Muscle of leg (tissue), 11 donors: ENCODE results near the gene TM9SF2. TPM values are rescaled to one million over a fixed set of nuclear protein-coding genes. Genes with fewer than 3 reads are reported as not detected.

ENCODE experiments used
- DNase-seq: peaks from one replicate; pipeline ENCODE4 v3.0.0; 2013
- H3K27ac ChIP-seq: one replicate; pipeline ENCODE4 v1.5.1; 2013; ENCODE audit warnings: mild to moderate bottlenecking, low read length, control low read depth
- H3K27me3 ChIP-seq: one replicate; pipeline ENCODE4 v1.6.1; 2013; ENCODE audit warnings: low read length; ENCODE audit not compliant: control insufficient read depth, insufficient read depth
- H3K36me3 ChIP-seq: one replicate; pipeline ENCODE4 v1.6.1; 2013; ENCODE audit warnings: low read length; ENCODE audit not compliant: control insufficient read depth, insufficient read depth
- H3K4me1 ChIP-seq: one replicate; pipeline ENCODE4 v1.6.1; 2013; ENCODE audit warnings: low read length; ENCODE audit not compliant: control insufficient read depth, insufficient read depth
- H3K4me3 ChIP-seq: one replicate; pipeline ENCODE4 v1.5.1; 2013; ENCODE audit warnings: low read length, control low read depth
- H3K9me3 ChIP-seq: replicated peaks from 2 replicates; pipeline ENCODE4 v1.6.1; 2013; ENCODE audit warnings: low read depth, low read length; ENCODE audit not compliant: control insufficient read depth
- WGBS: methylation state at CpG from one replicate; pipeline ENCODE4 v1.1.5; 2013; ENCODE audit warnings: missing lambda C conversion rate; ENCODE audit not compliant: insufficient coverage; 5-methylcytosine and 5-hydroxymethylcytosine counted together
- polyA plus RNA-seq, 8 donors: library from polyadenylated mRNA; unstranded; fragments of 120-200 nt; gene quantifications; one replicate each; pipeline versions ENCODE4 v1.2.1 to v1.2.3, GENCODE V29; 2013; ENCODE audit warnings: inconsistent platforms in 1 of 8, low replicate concordance in 1 of 8; ENCODE audit not compliant: insufficient read length in 8 of 8, insufficient read depth in 1 of 8
- total RNA-seq: library from RNA; stranded (reverse); fragments of 120-200 nt; gene quantifications from one replicate; pipeline ENCODE4 v1.2.4, GENCODE V29; 2013

The TM9SF2 gene
- total and polyA plus RNA-seq, 9 donors = 71.7 to 97.1 (median 77.2) TPM

DNA sequence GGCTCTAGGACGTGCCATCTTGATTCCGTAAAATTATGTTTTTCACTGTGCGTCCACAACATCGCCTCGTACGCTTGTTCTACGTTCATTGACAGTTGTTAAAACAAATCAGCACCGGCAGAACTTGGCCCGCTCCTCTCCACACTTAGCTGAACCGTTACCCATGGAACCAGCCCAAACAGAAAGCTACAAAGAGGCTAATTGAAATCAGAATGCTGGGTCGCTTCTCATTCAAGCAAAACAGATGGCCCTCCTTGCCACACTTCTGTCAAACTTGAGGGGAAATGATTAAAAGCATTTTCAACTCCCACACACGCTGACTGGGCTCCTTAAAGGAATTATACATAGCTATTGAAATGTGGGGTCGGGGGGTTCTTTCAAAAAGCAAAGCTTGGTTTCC, 71.6 kb downstream of the TM9SF2 start:
- H3K27me3 ChIP-seq = no peaks in the 10 kb centered on the region
- WGBS = 65% methylated on average over 10 of the region's 13 CpGs
- no peaks in the 10 kb centered on the region for H3K36me3 ChIP-seq
- H3K27ac ChIP-seq = no peak overlapping the region
- H3K4me1 ChIP-seq = no peaks in the 10 kb centered on the region
- H3K9me3 ChIP-seq = peaks cover 6% of the 10 kb centered on the region
- no peak overlapping the region for H3K4me3 ChIP-seq
- no peak for DNase-seq

DNA sequence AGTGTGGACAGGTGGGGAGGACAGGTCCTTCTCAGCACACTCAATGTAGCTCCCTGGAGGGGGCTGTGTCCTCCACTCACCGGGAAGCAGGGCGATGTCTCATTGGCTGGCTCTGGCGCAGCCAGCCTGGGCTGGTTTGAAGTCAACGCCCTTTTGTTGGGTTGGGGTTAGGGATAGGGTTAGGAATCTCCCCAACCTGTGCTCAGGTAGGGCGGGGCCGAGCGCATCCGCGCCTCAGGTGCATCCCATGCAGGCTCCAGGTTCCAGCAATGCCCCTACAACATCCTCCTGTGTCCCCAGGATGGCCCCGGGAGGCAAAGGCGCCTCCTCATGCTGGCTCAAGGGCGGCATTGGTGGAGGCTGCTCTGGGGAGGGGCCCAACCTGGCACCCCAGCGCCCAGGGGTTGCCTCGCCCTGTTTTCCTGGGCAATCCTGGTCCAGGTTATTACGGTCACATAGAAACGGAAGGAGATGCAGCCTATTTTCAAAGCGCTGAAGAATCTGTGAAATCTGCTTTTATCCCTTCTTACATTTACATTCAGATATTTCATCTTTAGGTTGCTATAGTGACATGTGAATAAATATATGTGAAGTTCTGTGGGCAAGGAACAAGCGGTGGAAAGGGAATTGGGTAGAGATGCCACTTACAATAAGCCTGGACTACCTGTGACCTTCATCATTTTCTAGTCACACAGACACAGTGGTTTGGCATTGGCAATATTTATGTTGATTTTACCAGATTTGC, 74.3 kb downstream of the TM9SF2 start:
- Histone ChIP-seq H3K9me3 (no peaks in the 10 kb centered on the region), H3K27ac (no peak overlapping the region), H3K4me1 (no peaks in the 10 kb centered on the region), H3K36me3 (no peaks in the 10 kb centered on the region), H3K27me3 (no peaks in the 10 kb centered on the region), H3K4me3 (no peak overlapping the region)
- DNase-seq = no peak
- 56% methylated on average over 9 of the region's 18 CpGs for WGBS

DNA sequence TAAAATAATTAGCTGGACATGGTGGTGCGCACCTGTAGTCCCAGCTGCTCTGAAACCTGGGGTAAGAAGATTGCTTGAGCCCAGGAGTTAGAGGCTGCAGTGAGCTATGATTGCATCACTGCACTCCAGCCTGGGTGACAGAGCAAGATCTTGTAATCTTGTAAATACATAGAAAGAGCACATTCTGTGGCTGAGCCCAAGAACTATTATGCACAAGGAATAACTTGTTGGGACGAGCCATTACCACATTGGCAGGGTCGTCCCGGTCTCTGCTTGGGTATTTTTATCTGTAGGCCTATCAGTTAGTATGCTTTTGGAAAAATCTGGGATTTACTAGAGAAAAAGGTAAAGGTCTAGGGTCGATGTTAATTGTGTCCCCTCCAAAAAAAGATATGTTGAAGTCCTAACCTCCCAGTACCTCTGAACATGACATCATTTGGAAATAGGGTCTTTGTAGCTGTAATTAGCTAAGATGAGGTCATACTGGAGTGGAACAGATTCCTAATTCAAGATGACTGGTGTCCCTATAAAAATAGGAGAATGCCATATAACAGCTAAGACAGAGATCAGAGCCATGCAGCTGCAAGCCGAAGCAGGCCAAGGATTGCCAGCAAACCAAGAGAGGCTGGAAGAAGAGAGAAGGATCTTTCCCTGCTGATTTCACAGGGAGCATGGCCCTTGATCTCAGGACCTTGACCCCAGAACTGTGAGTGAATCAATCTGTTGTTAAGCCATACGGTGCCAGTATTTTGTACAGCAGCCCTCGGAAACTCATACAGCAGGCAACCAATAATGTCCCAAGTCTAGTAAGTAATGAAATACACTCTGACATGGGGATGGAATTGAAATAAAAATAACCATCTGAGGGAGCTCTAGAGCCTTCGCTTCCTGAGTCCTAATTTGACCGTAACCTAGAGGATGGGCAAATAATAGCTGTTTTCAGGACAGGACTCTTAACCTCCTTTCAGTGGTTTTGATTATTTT, 77.0 kb downstream of the TM9SF2 start:
- Histone ChIP-seq H3K9me3 (no peaks in the 10 kb centered on the region), H3K36me3 (no peaks in the 10 kb centered on the region), H3K4me1 (no peaks in the 10 kb centered on the region), H3K27ac (no peak overlapping the region), H3K27me3 (no peaks in the 10 kb centered on the region), H3K4me3 (no peak overlapping the region)
- DNase-seq = no peak
- WGBS = 67% methylated on average over 4 of the region's 10 CpGs

DNA sequence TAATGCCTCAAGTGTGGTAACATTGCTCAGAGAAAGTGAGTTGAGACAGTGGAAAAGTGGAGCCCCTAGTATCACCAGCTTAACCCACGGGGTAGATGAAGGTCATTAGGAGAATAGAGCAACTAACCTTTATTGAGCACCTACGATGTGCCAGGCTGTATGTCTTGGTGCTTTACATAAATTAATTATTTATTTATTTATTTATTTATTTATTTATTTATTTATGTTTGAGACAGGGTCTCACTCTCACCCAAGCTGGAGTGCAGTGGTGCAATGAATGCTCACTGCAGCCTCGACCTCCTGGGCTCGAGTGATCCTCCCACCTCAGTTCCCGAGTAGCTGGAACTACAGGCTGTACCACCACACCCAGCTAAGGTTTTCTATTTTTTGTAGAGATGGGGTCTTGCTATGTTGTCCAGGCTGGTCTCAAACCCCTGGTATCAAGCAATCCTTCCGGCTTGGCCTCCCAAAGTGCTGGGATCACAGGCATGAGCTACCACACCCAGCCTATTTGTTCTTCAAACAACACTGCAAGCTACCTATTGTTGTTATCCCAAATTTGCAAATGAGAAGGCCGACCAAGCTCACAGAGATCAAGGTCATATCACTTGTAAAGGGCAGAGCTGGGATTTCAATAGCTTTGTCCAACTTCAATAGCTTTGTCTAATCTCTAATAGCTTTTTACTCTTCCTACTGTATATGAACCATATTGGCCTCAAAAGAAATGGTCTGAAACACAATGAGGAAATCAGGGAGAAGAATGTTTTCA, 79.4 kb downstream of the TM9SF2 start:
- WGBS = no CpG with 5 or more reads among the region's 7 CpGs
- Histone ChIP-seq H3K27me3 (no peaks in the 10 kb centered on the region), H3K27ac (no peak overlapping the region), H3K4me3 (no peak overlapping the region), H3K36me3 (no peaks in the 10 kb centered on the region), H3K4me1 (no peaks in the 10 kb centered on the region), H3K9me3 (no peaks in the 10 kb centered on the region)
- no peak for DNase-seq

DNA sequence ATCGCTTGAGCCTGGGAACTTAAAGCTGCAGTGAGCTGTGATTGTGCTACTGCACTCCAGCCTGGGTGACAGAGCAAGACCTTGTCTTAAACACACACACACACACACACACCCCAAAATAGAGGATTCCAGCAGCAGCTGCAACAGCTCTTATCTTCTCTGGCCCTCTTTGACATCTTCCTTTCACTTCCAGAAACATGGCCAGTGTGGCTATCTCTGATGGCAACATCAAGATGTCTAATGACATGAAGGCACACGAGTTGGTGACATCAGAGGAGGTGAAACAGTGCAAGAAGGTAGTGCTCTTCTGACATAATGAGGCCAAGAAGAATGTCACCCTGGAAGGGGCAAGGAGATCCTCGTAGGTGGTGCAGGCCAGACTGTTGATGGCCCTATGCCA, 81.2 kb downstream of the TM9SF2 start:
- no peaks in the 10 kb centered on the region for H3K9me3 ChIP-seq
- no peaks in the 10 kb centered on the region for H3K27me3 ChIP-seq
- 80% methylated on average over 1 of the region's 3 CpGs for WGBS
- H3K4me1 ChIP-seq = no peaks in the 10 kb centered on the region
- no peak for DNase-seq
- H3K4me3 ChIP-seq = no peak overlapping the region
- no peaks in the 10 kb centered on the region for H3K36me3 ChIP-seq
- no peak overlapping the region for H3K27ac ChIP-seq

DNA sequence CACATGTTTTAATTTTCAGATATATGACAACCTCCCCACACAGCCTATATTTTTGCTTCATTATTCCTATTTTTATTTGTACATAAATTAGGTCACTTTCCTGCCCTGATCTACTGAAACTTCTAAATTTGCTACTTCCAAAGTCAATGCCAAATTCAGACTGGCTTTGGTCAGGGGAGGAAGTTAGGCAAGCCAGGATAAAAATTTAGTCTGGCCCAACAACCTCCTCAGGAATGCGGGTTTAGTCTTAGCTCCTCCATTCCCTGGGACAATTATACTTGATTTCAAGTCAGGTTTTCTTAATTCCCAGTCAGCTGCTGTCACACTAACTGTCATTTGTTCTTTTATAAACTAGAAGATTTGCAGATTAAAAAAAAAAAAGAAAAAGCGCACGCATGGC, 84.3 kb downstream of the TM9SF2 start:
- no peak for DNase-seq
- Histone ChIP-seq H3K4me1 (peaks cover 5% of the 10 kb centered on the region), H3K27ac (no peak overlapping the region), H3K9me3 (no peaks in the 10 kb centered on the region), H3K4me3 (no peak overlapping the region), H3K36me3 (no peaks in the 10 kb centered on the region), H3K27me3 (no peaks in the 10 kb centered on the region)
- no CpG with 5 or more reads among the region's 3 CpGs for WGBS

DNA sequence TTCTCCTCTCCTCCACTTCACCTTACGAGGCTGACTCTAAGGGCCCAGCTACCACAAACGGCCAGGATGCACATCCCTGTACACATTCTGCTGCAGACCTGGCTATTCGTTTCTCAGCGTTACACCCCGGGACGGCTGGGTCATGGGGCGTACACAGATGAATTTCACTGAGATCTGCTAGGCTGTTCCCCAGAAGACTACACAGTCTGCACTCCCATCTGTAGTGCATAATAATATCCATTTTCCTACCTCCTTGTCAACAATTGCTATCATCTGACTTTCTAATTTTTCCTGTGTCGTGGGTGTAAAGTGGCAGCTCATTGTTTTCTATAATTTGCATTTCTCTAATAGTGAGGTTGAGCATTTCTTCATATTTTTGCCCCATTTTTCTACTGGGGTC, 85.7 kb downstream of the TM9SF2 start:
- no peak overlapping the region for H3K27ac ChIP-seq
- no peak overlapping the region for H3K4me3 ChIP-seq
- no peak for DNase-seq
- no peaks in the 10 kb centered on the region for H3K36me3 ChIP-seq
- no peaks in the 10 kb centered on the region for H3K9me3 ChIP-seq
- 72% methylated on average over 7 of the region's 8 CpGs for WGBS
- H3K27me3 ChIP-seq = no peaks in the 10 kb centered on the region
- H3K4me1 ChIP-seq = peaks cover 5% of the 10 kb centered on the region

DNA sequence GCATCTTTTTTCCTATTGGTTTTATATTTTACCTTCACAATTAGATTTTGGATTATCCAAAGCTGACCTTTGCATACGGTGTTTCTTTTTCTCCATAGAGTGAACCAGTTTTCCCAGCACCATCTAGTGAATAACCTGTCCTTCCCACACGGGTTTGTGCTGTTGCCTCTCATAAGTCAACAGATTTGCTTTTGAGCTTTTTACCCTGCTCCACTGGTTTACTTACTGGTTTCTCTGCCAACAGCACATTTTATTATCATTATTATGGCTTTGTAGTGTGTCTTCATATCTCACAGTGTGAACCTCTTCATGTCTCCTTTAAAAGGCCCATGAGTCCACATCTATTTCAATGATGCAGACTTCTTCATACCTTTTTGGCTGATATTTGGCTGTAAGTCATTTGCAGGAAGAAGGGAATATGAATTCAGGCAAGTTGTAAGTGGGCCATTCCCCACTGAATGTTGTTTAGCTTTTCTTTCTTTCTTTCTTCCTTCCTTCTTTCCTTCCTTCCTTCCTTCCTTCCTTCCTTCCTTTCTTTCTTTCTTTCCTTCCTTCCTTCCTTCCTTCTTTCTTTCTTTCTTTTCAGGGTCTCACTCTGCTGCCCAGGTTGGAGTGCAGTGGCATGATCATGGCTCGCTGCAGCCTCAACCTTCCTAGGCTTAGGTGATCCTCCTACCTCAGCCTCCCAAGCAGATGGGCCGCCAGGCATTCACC, 86.8 kb downstream of the TM9SF2 start:
- 88% methylated on average over 3 of the region's 4 CpGs for WGBS
- no peak for DNase-seq
- H3K27me3 ChIP-seq = no peaks in the 10 kb centered on the region

DNA sequence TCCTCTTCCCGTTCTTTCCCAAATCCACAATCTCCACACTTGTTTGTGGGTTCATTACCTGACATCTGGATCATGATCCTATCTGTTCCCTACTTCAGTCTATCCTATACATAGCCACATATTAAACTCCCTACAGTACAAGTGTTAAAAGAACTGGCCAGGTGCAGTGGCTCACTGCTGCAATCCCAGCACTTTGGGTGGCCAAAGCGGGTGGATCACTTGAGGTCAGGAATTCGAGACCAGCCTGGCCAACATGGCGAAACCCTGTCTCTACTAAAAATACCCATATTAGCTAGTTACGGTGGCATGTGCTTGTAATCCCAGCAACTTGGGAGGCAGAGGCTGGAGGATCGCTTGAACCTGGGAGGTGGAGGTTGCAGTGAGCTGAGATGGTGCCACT, 88.3 kb downstream of the TM9SF2 start:
- Histone ChIP-seq H3K27ac (no peak overlapping the region), H3K36me3 (no peaks in the 10 kb centered on the region), H3K27me3 (no peaks in the 10 kb centered on the region), H3K4me1 (peaks cover 5% of the 10 kb centered on the region), H3K9me3 (no peaks in the 10 kb centered on the region), H3K4me3 (no peak overlapping the region)
- no peak for DNase-seq
- WGBS = 74% methylated on average over 1 of the region's 6 CpGs

More for the DNA sequence above, 86.8 kb downstream of the TM9SF2 start:
- H3K4me3 ChIP-seq = no peak overlapping the region
- no peak overlapping the region for H3K27ac ChIP-seq
- H3K36me3 ChIP-seq = no peaks in the 10 kb centered on the region
- peaks cover 5% of the 10 kb centered on the region for H3K4me1 ChIP-seq
- H3K9me3 ChIP-seq = no peaks in the 10 kb centered on the region
